GM11168 (cell line): ENCODE data around the gene AQP1.

Source experiments
- in situ Hi-C: fragments of 300-500 bp; cut with MboI; formaldehyde crosslinking; loops from one replicate; pipeline ENCODE4 v1.12.0; 2022; ENCODE audit warnings: low sequenced_read_pairs; ENCODE audit not compliant: unreplicated experiment

Gene AQP1

GRCh38 chr7:30918676-30919075, 7.0 kb downstream of the AQP1 start:
- in situ Hi-C loops, result no loop called here

GRCh38 chr7:30920021-30920583, 8.4 kb downstream of the AQP1 start:
- in situ Hi-C loops, result no loop called here

- in situ Hi-C loops, result no loop called here
Observed at GRCh38 chr7:30920584-30921539, 9.2 kb downstream of the AQP1 start.

GRCh38 chr7:30921540-30922401, 10.1 kb downstream of the AQP1 start:
- in situ Hi-C loops, result no loop called here

- in situ Hi-C loops, result no loop called here
Observed at GRCh38 chr7:30922596-30922995, 10.9 kb downstream of the AQP1 start.

- in situ Hi-C loops, result no loop called here
Observed at GRCh38 chr7:30923009-30923773, 11.5 kb downstream of the AQP1 start.

GRCh38 chr7:30923774-30924413, 12.2 kb downstream of the AQP1 start:
- in situ Hi-C loops, result no loop called here

GRCh38 chr7:30924624-30925023, 13.0 kb downstream of the AQP1 start:
- in situ Hi-C loops, result no loop called here

GRCh38 chr7:30925117-30925516, 13.5 kb downstream of the AQP1 start:
- in situ Hi-C loops, result no loop called here

GRCh38 chr7:30925913-30926312, 14.3 kb downstream of the AQP1 start:
- in situ Hi-C loops, result no loop called here

GRCh38 chr7:30926313-30926712, 14.7 kb downstream of the AQP1 start:
- in situ Hi-C loops, result no loop called here

GRCh38 chr7:30927040-30927439, 15.4 kb downstream of the AQP1 start:
- in situ Hi-C loops, result no loop called here

GRCh38 chr7:30927559-30927958, 15.9 kb downstream of the AQP1 start:
- in situ Hi-C loops, result no loop called here

GRCh38 chr7:30928254-30928872, 16.7 kb downstream of the AQP1 start:
- in situ Hi-C loops, result no loop called here

- in situ Hi-C loops, result no loop called here
Observed at GRCh38 chr7:30929686-30930085, 18.0 kb downstream of the AQP1 start.

GRCh38 chr7:30930621-30931020, 19.0 kb downstream of the AQP1 start:
- in situ Hi-C loops, result no loop called here

GRCh38 chr7:30931161-30931928, 19.7 kb downstream of the AQP1 start:
- in situ Hi-C loops, result no loop called here

GRCh38 chr7:30931929-30932540, 20.4 kb downstream of the AQP1 start:
- in situ Hi-C loops, result no loop called here
